HG03135 (cell line): Measurements from ENCODE around the gene KRTAP5-8.
"Not testable (repeated sequence)": the region's sequence is repeated elsewhere in the genome, so short reads cannot be mapped to it uniquely, and the experiment has no call there.

Experiments
- ATAC-seq: cut with Tn5 transposase; IDR thresholded peaks from one replicate; pipeline ENCODE4 v1.9.1; 2021; ENCODE audit warnings: mild to moderate bottlenecking, moderate library complexity; ENCODE audit not compliant: unreplicated experiment

The KRTAP5-8 gene

GRCh38 chr11:71542879-71543777 lies 5.3 kb downstream of the KRTAP5-8 start:
- ATAC-seq, result no peak

GRCh38 chr11:71543866-71544265 lies 6.0 kb downstream of the KRTAP5-8 start:
- no peak for ATAC-seq

GRCh38 chr11:71544525-71545214 lies 6.8 kb downstream of the KRTAP5-8 start:
- no peak for ATAC-seq

GRCh38 chr11:71545405-71545966 lies 7.7 kb downstream of the KRTAP5-8 start:
- ATAC-seq, result no peak

- ATAC-seq, result no peak
These were observed 10.3 kb downstream of the KRTAP5-8 start, which contains the start of gene KRTAP5-9 for GRCh38 chr11:71548120-71548519. Gene KRTAP5-9, plus strand, starts transcription at chr11:71548420. Its CDS starts 238 bp downstream, at chr11:71548658.

- ATAC-seq, result no peak
These were observed 10.9 kb downstream of the KRTAP5-8 start for GRCh38 chr11:71548716-71549151.

GRCh38 chr11:71551711-71552110 lies 13.9 kb downstream of the KRTAP5-8 start:
- no peak for ATAC-seq

- no peak for ATAC-seq
These were observed 17.2 kb downstream of the KRTAP5-8 start for GRCh38 chr11:71554996-71555395.

GRCh38 chr11:71555508-71555907 lies 17.7 kb downstream of the KRTAP5-8 start:
- ATAC-seq, result no peak

- ATAC-seq, result no peak
These were observed 18.2 kb downstream of the KRTAP5-8 start for GRCh38 chr11:71556018-71556417.

GRCh38 chr11:71557257-71557656 lies 19.4 kb downstream of the KRTAP5-8 start:
- no peak for ATAC-seq

- no peak for ATAC-seq
These were observed 21.2 kb downstream of the KRTAP5-8 start for GRCh38 chr11:71558996-71559395.

GRCh38 chr11:71562120-71562519 lies 24.3 kb downstream of the KRTAP5-8 start:
- ATAC-seq, result no peak

- no peak for ATAC-seq
These were observed 25.6 kb downstream of the KRTAP5-8 start for GRCh38 chr11:71563406-71563805.

GRCh38 chr11:71564430-71564829 lies 26.6 kb downstream of the KRTAP5-8 start:
- no peak for ATAC-seq

GRCh38 chr11:71565263-71565662 lies 27.4 kb downstream of the KRTAP5-8 start, which contains the start of gene KRTAP5-10:
Gene KRTAP5-10, plus strand, starts transcription at chr11:71565563. Its CDS starts 25 bp downstream, at chr11:71565588.
- no peak for ATAC-seq

- ATAC-seq, result no peak
These were observed 28.3 kb downstream of the KRTAP5-8 start for GRCh38 chr11:71566081-71566620.

- ATAC-seq, result not testable (repeated sequence)
These were observed 29.1 kb downstream of the KRTAP5-8 start for GRCh38 chr11:71566626-71567599.

- ATAC-seq, result not testable (repeated sequence)
These were observed 29.8 kb downstream of the KRTAP5-8 start for GRCh38 chr11:71567633-71568032.
